NCI-H1417 treated with DMSO at 0.1 percent for 48 hours (cell line): ENCODE data around the gene TYMP.
"Not testable (repeated sequence)": the region's sequence is repeated elsewhere in the genome, so short reads cannot be mapped to it uniquely, and the experiment has no call there.

Source experiments
- DNase-seq: peaks from one replicate; lab custom pipeline; 2025; lab: John Stamatoyannopoulos, UW

The TYMP gene

GRCh38 chr22:50523806-50524675 lies 5.8 kb downstream of the TYMP start:
- DNase-seq = no peak

- DNase-seq = no peak
Observed at GRCh38 chr22:50523458-50523805, 6.4 kb downstream of the TYMP start.

GRCh38 chr22:50522806-50523438 lies 6.9 kb downstream of the TYMP start:
- DNase-seq = no peak

DNA sequence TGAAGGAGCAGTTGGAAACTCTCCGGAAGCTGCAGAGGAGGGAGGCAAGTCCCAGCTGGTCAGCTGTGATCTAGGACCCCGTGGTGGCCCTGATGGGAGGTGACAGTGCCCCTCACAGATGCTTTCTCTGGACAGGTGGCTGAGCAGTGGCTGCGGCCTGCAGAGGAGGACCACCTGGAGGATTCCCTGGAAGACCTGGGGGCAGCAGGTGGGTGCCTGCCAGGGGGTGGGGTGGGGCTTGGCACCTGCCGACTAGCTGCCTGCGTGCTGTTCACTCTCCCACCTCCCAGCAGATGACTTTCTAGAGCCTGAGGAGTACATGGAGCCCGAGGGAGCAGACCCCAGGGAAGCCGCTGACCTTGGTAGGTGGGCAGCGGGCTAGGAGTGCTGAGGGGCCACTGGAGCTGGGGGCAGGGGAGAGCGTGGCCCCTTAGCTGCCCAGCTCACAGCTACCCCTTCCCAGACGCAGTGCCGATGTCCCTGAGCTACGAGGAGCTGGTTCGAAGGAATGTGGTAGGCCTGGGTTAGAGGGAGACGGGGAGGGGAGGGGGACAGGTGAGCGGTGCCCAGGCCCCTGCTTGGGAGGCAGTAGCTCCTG lies 7.5 kb downstream of the TYMP start:
- no peak for DNase-seq

- no peak for DNase-seq
Observed at GRCh38 chr22:50521710-50522109, 8.1 kb downstream of the TYMP start.

- DNase-seq = no peak
Observed at GRCh38 chr22:50520826-50521453, 8.9 kb downstream of the TYMP start.

- not testable (repeated sequence) for DNase-seq
Observed at GRCh38 chr22:50520184-50520583, 9.6 kb downstream of the TYMP start.

DNA sequence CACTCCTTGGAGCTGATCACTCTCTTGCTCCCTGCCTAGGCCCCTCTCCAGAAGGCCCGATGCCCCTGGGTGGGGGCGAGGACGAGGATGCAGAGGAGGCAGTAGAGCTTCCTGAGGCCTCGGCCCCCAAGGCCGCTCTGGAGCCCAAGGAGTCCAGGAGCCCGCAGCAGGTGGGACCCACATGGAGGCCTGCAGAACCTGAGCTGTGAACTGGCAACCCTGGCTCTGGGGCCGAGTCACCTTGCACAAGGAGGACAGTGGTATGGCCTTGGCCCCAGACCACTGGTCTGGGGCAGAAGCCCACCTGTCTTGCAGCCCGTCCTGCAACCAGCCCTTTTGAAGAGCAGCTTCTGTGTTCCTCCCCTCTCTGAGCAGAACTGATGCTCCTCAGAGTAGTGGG lies 10.7 kb downstream of the TYMP start:
- DNase-seq = no peak

GRCh38 chr22:50518606-50519005 lies 11.2 kb downstream of the TYMP start:
- no peak for DNase-seq

DNA sequence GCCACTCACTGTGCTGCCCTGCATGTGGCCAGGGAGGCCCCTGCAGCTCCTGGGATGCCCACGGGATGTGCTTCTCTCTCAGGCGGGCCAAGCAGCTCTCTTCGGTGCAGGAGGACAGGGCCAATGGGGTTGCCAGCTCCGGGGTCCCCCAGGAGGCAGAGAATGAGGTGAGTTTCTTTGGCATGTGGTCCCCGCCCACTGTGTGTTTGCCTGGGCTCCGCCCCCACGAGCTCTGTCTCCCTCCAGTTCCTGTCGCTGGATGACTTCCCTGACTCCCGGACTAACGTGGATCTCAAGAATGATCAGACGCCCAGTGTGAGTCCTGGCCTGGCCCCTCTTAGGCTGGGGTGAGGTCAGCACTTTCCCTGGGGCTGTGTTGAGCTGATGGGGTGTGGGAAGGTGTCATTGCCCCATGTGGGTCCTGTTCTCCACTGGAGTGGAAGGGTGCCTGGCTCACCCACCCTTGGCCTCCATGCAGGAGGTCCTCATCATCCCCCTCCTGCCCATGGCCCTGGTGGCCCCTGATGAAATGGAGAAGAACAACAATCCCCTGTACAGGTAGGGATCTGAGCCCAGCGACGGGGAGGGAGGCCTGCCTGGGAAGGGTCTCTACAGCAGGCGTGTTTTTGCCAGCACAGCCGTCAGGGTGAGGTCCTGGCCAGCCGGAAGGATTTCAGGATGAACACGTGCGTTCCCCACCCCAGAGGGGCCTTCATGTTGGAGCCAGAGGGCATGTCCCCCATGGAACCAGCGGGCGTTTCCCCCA lies 12.1 kb downstream of the TYMP start:
- DNase-seq = no peak

DNA sequence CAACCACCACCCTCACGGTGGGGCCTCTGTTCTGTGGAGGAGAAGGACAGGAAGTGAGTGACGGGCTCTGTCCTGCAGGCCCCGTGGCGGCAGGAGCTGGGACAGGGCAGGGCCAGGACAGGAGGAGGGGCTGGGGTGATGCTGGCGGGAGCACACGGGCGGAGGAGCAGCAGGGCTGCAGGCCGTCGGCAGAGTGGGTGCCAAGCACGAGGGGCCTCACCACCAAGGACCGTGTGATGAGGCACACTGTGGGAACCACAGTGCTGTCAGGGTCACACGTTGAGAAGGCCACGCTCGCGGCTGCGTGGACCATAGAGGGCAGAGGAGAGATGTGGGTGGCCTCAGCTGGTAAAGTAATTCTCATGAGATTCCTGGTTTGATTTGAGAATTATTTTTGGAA lies 12.9 kb downstream of the TYMP start:
- no peak for DNase-seq

DNA sequence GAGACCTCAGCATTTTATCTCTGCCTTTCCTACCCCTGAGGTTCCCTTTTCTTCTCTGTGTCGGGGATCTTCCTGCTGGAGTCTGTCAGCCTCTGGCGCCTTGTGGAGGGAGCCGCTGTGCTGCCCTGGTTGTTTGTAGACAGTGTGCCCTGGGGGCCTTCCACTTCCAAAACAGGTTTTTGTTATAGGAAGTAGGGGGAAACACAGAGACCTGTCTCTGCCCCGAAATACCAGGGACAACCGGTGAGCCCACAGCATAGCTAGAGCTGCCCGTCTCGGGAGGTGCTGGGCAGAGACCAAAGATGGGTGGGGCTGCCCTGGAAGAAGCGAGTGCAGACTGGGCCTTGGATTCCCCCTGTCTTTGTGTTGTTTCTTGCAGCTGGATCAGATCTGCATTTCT lies 13.7 kb downstream of the TYMP start:
- DNase-seq = no peak

DNA sequence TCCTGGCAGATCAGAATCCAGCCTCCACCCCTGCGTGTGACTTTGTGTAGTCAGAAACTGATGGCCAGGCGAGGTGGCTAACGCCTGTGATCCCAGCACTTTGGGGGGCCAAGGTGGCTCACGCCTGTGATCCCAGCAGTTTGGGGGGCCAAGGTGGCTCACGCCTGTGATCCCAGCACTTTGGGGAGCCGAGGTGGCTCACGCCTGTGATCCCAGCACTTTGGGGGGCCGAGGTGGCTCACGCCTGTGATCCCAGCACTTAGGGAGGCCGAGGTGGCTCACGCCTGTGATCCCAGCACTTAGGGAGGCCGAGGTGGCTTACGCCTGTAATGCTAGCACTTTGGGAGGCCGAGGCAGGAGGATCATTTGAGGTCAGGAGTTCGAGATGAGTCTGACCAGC lies 16.6 kb downstream of the TYMP start:
- no peak for DNase-seq

- no peak for DNase-seq
Observed at GRCh38 chr22:50508897-50509296, 20.9 kb downstream of the TYMP start.

DNA sequence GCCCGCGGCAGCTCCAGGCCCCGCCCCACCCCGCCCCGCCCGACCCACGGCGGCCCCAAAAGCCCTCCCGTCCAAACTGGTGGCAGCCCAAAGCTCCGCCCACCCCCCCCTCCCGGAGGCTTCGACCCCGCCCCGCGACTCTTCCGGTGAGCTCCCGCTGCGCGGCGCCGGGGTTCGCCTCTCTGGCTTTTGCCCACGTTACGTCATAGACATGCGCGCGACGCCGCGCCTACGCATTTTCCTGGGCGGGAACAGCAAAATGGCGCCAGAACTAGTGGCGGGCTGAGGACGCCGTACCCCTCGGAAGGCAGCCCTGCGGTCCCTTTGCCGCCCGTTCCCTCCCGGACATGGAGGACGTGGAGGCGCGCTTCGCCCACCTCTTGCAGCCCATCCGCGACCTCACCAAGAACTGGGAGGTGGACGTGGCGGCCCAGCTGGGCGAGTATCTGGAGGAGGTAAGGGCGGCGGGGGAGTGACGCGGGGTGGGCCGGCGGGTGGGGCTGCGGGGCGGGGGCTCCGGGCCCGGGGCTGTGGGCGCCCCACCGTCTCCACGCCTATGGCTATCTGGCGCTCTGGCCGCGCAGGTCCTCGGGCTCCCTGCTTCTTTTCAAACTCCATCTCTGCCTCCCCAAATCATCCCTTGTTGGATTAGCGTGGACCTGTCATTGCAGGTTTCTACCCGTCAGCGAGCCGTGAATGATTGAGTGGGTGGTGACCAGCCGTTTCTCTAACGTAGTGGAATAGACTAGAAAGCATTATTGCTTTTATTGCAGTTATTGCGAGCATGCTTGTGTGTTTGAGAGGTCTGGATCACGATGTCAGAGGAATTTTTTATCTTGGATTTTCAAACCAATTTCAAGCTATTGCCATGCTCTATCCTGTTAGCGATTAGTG lies 21.6 kb downstream of the TYMP start, which contains the start of gene NCAPH2:
Gene NCAPH2, plus strand, starts transcription at position 234 of the 894 bp plus-strand sequence. Its CDS starts 114 bp downstream, at position 348.
- peak; percentile 52 for DNase-seq

- DNase-seq = no peak
Observed at GRCh38 chr22:50507421-50507990, 22.3 kb downstream of the TYMP start, which contains the start of gene LMF2. Gene LMF2, minus strand, starts transcription at chr22:50507702. Its CDS starts 27 bp downstream, at chr22:50507675.

DNA sequence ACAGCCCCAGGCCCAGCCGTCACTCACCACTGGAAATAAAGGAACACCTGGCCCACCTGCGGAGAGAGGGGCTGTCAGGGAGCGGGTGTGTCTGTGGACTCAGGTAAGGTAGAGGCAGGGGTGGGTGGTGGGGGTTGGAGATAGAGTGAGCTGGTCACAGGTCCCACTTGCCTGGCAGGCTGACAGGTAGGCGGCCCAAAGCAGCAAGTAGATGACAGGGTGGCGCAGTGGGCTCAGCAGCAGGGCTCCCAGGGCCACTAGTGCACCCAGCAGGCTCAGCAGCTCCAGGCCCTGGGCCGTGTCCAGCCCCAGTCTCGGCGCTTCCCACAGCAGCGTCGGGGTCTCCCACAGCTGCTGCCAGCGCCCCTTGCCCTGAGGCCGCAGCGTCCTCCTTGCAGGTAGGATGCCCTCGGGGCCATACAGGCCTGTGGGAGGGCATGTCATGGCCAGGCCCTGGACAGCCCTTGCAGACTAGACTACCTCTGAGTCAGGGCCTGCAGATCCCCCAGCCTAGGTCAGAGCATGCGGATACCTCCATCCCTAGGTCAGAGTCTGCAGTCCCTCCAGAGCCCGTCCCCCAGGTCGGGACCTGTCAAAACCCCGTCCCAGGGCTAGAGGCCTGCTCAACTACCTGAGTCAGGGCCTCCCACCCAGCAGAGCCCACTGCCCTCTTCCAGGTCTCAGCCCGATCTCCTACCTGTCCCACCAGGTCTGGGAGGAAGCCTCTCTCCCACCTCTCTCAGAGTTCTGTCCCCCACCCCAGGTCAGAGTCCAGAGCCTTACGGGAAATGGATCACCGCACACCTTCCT lies 23.0 kb downstream of the TYMP start:
- peak; percentile 49 for DNase-seq

DNA sequence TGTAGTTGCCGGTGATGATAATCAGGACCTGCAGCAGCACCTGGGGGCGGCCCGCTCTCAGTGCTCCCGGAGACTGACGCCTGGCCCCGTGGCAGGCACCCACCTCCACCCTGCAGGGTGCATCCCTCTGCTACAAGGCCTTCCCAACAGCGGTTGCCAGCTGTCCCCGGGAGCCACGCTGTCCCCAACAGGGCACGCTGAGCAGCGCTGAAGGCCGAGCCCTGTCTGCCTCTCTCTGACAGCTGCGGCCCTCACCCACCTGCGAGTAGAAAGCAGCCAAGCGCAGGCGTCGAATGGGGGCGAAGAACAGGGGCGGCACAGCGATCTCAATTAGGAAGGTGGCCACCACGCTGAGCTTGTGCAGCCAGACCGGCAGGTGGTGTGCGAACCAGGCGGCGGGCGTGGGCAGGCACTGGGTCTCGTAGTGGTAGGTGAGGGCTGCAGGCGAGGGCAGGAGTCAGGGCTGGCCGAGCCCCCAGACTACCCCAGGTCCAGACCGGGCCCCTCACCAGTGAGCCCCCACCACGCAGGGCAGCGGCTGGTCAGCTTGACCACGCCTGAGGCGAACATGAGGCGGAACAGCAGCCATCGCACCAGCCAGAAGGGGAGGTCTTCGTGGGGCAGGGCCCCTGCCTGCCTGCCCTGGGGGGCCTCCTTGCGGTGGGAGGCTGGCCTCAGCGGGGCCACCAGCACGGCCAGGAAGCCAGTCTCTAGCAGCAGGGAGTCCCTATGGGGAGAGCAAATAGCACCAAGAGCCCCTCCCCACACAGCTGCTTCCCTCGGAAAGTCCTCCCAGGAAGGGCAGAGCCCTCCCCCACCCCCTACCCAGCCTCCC lies 23.8 kb downstream of the TYMP start:
- no peak for DNase-seq
